ENCODE data around the gene RASSF6. TPM values are rescaled to one million over a fixed set of nuclear protein-coding genes. Genes with fewer than 3 reads are reported as not detected.
"Not testable (repeated sequence)": the region's sequence is repeated elsewhere in the genome, so short reads cannot be mapped to it uniquely, and the experiment has no call there.

RASSF6 gene
- total RNA-seq (2021; fragmentation: NEBNext Ultra II Directional; extraction: Animal tissue kit (Norgen Biotek cat#: 25700)): not detected
- long read RNA-seq: 0 reads

- Mint-ChIP-seq H3K4me3 (peak within 1 kb of the TSS; percentile 54; the same call in 1 of the 2 replicates), H3K36me3 (ENCODE audit: low read depth) (no peaks in the 10 kb centered on the region), H3K4me1 (ENCODE audit: low read depth) (no peaks in the 10 kb centered on the region; the same call in 1 of the 2 replicates), H3K9me3 (no peaks in the 10 kb centered on the region), H3K27me3 (ENCODE audit: insufficient read depth) (peaks cover 18% of the 10 kb centered on the region), H3K27ac (no peak within 1 kb of the TSS)
- DNase-seq: no peak
- TF ChIP-seq CTCF (IDR thresholded peaks at IDR 0.05): no peak
Observed at GRCh38 chr4:73620115-73620792, at the start of gene RASSF6. TSS of gene RASSF6 (minus strand) at chr4:73620436. CDS start at chr4:73611795, 8,641 bp downstream.

- peak overlapping the region; percentile 49; the same call in 1 of the 2 replicates for H3K27ac Mint-ChIP-seq
- H3K36me3 Mint-ChIP-seq (ENCODE audit: low read depth): no peaks in the 10 kb centered on the region
- H3K9me3 Mint-ChIP-seq: no peaks in the 10 kb centered on the region
- peaks cover 37% of the 10 kb centered on the region for H3K4me1 Mint-ChIP-seq (ENCODE audit: low read depth)
- H3K4me3 Mint-ChIP-seq: peak overlapping the region; percentile 69; the same call in 1 of the 2 replicates
- DNase-seq: no peak
- peaks cover 4% of the 10 kb centered on the region; the same call in 1 of the 2 replicates for H3K27me3 Mint-ChIP-seq (ENCODE audit: insufficient read depth)
- no peak for TF ChIP-seq CTCF (IDR thresholded peaks at IDR 0.05)
Observed at GRCh38 chr4:73669410-73670183, 49.4 kb upstream of the RASSF6 start.

- DNase-seq: peak; percentile 60
- Mint-ChIP-seq H3K27me3 (ENCODE audit: insufficient read depth) (peaks cover 5% of the 10 kb centered on the region; the same call in 1 of the 2 replicates), H3K4me3 (peak overlapping the region; percentile 69), H3K27ac (peak overlapping the region; percentile 49), H3K36me3 (ENCODE audit: low read depth) (no peaks in the 10 kb centered on the region), H3K4me1 (ENCODE audit: low read depth) (peaks cover 41% of the 10 kb centered on the region), H3K9me3 (no peaks in the 10 kb centered on the region)
- no peak for TF ChIP-seq CTCF (IDR thresholded peaks at IDR 0.05)
Observed at GRCh38 chr4:73668782-73669201, 48.6 kb upstream of the RASSF6 start.

GRCh38 chr4:73665924-73666323 is 45.7 kb upstream of the RASSF6 start:
- H3K27me3 Mint-ChIP-seq (ENCODE audit: insufficient read depth); H3K9me3 Mint-ChIP-seq; H3K36me3 Mint-ChIP-seq (ENCODE audit: low read depth); H3K27ac Mint-ChIP-seq; DNase-seq; H3K4me3 Mint-ChIP-seq: not testable (repeated sequence)
- TF ChIP-seq CTCF (IDR thresholded peaks at IDR 0.05): peak; percentile 63
- peaks cover 70% of the 10 kb centered on the region for H3K4me1 Mint-ChIP-seq (ENCODE audit: low read depth)

- H3K9me3 Mint-ChIP-seq: no peaks in the 10 kb centered on the region
- peaks cover 5% of the 10 kb centered on the region; the same call in 1 of the 2 replicates for H3K27me3 Mint-ChIP-seq (ENCODE audit: insufficient read depth)
- no peak overlapping the region for H3K4me3 Mint-ChIP-seq
- no peak for TF ChIP-seq CTCF (IDR thresholded peaks at IDR 0.05)
- DNase-seq: no peak
- H3K27ac Mint-ChIP-seq: no peak overlapping the region
- peaks cover 72% of the 10 kb centered on the region for H3K4me1 Mint-ChIP-seq (ENCODE audit: low read depth)
- H3K36me3 Mint-ChIP-seq (ENCODE audit: low read depth): no peaks in the 10 kb centered on the region
Observed at GRCh38 chr4:73664470-73664869, 44.2 kb upstream of the RASSF6 start.
